Liver (tissue), 9 donors: ENCODE data around the gene CAPN2. TPM values are rescaled to one million over a fixed set of nuclear protein-coding genes. Genes with fewer than 3 reads are reported as not detected.

ENCODE experiments used
- DNase-seq: peaks from one replicate; pipeline ENCODE4 v3.0.0-alpha.2; 2017; ENCODE audit warnings: low spot score
- H3K27ac ChIP-seq, 2 donors: one replicate each; pipeline ENCODE4 v1.7.0; 2013; ENCODE audit warnings: inconsistent platforms in 2 of 2, low read length in 2 of 2, control low read depth in 1 of 2, low read depth in 1 of 2, mild to moderate bottlenecking in 1 of 2
- H3K27me3 ChIP-seq, 4 donors: one replicate each; pipeline versions ENCODE4 v1.6.1 to v1.7.0; 2013; ENCODE audit warnings: low read length in 3 of 4, inconsistent platforms in 1 of 4, mild to moderate bottlenecking in 1 of 4, moderate library complexity in 1 of 4; ENCODE audit not compliant: control insufficient read depth in 4 of 4, insufficient read depth in 4 of 4
- H3K36me3 ChIP-seq, 4 donors: one replicate each; pipeline versions ENCODE4 v1.6.1 to v1.7.0; 2013; ENCODE audit warnings: low read length in 3 of 4, mild to moderate bottlenecking in 3 of 4, low read depth in 1 of 4, moderate library complexity in 1 of 4; ENCODE audit not compliant: control insufficient read depth in 4 of 4, insufficient read depth in 3 of 4
- H3K4me1 ChIP-seq, 4 donors: one replicate each; pipeline versions ENCODE4 v1.6.1 to v1.7.0; 2013; ENCODE audit warnings: low read length in 3 of 4, mild to moderate bottlenecking in 3 of 4, moderate library complexity in 1 of 4; ENCODE audit not compliant: control insufficient read depth in 4 of 4, insufficient read depth in 4 of 4
- H3K4me3 ChIP-seq, 3 donors: one replicate each; pipeline versions ENCODE4 v1.6.1 to v1.7.0; 2013; ENCODE audit warnings: low read length in 3 of 3, control low read depth in 1 of 3, low read depth in 1 of 3, mild to moderate bottlenecking in 1 of 3
- H3K9ac ChIP-seq, 2 donors: one replicate each; pipeline ENCODE4 v1.7.0; 2013; ENCODE audit warnings: low read length in 2 of 2, mild to moderate bottlenecking in 2 of 2, moderate library complexity in 2 of 2, control low read depth in 1 of 2, low read depth in 1 of 2
- H3K9me3 ChIP-seq, 4 donors: one replicate each; pipeline versions ENCODE4 v1.6.1 to v1.7.0; 2013; ENCODE audit warnings: low read length in 3 of 4; ENCODE audit not compliant: control insufficient read depth in 4 of 4
- ATF3 ChIP-seq: IDR thresholded peaks from 2 replicates; pipeline ENCODE4 v1.6.1; 2016; ENCODE audit warnings: antibody characterized with exemption
- EGR1 ChIP-seq, 2 donors: IDR thresholded peaks; 2 replicates each; pipeline ENCODE4 v1.6.1; 2016 to 2018; ENCODE audit warnings: antibody characterized with exemption in 2 of 2, low read depth in 2 of 2
- FOXA1 ChIP-seq: IDR thresholded peaks from 2 replicates; pipeline ENCODE4 v1.6.1; 2016; ENCODE audit warnings: antibody characterized with exemption
- GABPA ChIP-seq, 2 donors: IDR thresholded peaks in 1 of 2; conservative IDR thresholded peaks in 1 of 2; 2 replicates each; pipeline ENCODE4 v1.6.1; 2016; ENCODE audit warnings: antibody characterized with exemption in 2 of 2, mild to moderate bottlenecking in 1 of 2, moderate library complexity in 1 of 2
- HNF4G ChIP-seq: IDR thresholded peaks from 2 replicates; pipeline ENCODE4 v1.6.1; 2016; ENCODE audit warnings: antibody characterized with exemption
- JUND ChIP-seq, 2 donors: IDR thresholded peaks; 2 replicates each; pipeline ENCODE4 v1.6.1; 2016; ENCODE audit warnings: antibody characterized with exemption in 2 of 2
- NR2F2 ChIP-seq: IDR thresholded peaks from 2 replicates; pipeline ENCODE4 v1.6.1; 2016; ENCODE audit warnings: antibody characterized with exemption
- RAD21 ChIP-seq, 2 donors: IDR thresholded peaks; 2 replicates each; pipeline ENCODE4 v1.6.1; 2016; ENCODE audit warnings: antibody characterized with exemption in 2 of 2, mild to moderate bottlenecking in 2 of 2
- RXRA ChIP-seq, 2 donors: IDR thresholded peaks; 2 replicates each; pipeline ENCODE4 v1.6.1; 2017 to 2018; ENCODE audit warnings: antibody characterized with exemption in 2 of 2, mild to moderate bottlenecking in 1 of 2
- SP1 ChIP-seq: IDR thresholded peaks from 2 replicates; pipeline ENCODE4 v1.6.1; 2018; ENCODE audit warnings: antibody characterized with exemption, mild to moderate bottlenecking
- TAF1 ChIP-seq: conservative IDR thresholded peaks from 2 replicates; pipeline ENCODE4 v1.6.1; 2016; ENCODE audit warnings: antibody characterized with exemption, mild to moderate bottlenecking
- YY1 ChIP-seq: IDR thresholded peaks from 2 replicates; pipeline ENCODE4 v1.6.1; 2016; ENCODE audit warnings: antibody characterized with exemption, mild to moderate bottlenecking
- WGBS: extraction: QIAGEN DNeasy Blood & Tissue Kit; methylation state at CpG from one replicate; pipeline ENCODE4 v1.1.7; 2013; 5-methylcytosine and 5-hydroxymethylcytosine counted together
- polyA plus RNA-seq, 2 donors: library from polyadenylated mRNA; stranded (reverse) in 1 of 2; unstranded in 1 of 2; fragments of 200-250 nt in 1 of 2; fragments of >200 nt in 1 of 2; fragmentation: Nextera tagmentation in 1 of 2; extraction: Ambion mirVana in 1 of 2; gene quantifications; one replicate each; pipeline versions ENCODE4 v1.2.1 to v1.2.3, GENCODE V29; 2013 to 2015
- total RNA-seq, 2 donors: library from RNA; depleted of rRNA; stranded (reverse); fragments of >200 nt; gene quantifications; one replicate each; pipeline ENCODE4 v1.2.3, GENCODE V29; 2014
- TF ChIP-seq, protein P1 (sequence below): IDR thresholded peaks from 2 replicates; pipeline ENCODE4 v1.6.1; 2016; ENCODE audit warnings: antibody characterized with exemption, mild to moderate bottlenecking
- TF ChIP-seq, protein P2 (sequence below): IDR thresholded peaks from 2 replicates; pipeline ENCODE4 v1.6.1; 2016; ENCODE audit warnings: antibody characterized with exemption
- TF ChIP-seq, protein P3 (sequence below): IDR thresholded peaks from 2 replicates; pipeline ENCODE4 v1.6.1; 2016; ENCODE audit warnings: antibody characterized with exemption
- donor health status: healthy.
- donor health status: healthy.
- donor health status: healthy.
- donor health status: healthy.
- donor health status: healthy.

Gene CAPN2
- total and polyA plus RNA-seq, 4 donors = 11.2 to 20.7 (median 15.5) TPM

DNA sequence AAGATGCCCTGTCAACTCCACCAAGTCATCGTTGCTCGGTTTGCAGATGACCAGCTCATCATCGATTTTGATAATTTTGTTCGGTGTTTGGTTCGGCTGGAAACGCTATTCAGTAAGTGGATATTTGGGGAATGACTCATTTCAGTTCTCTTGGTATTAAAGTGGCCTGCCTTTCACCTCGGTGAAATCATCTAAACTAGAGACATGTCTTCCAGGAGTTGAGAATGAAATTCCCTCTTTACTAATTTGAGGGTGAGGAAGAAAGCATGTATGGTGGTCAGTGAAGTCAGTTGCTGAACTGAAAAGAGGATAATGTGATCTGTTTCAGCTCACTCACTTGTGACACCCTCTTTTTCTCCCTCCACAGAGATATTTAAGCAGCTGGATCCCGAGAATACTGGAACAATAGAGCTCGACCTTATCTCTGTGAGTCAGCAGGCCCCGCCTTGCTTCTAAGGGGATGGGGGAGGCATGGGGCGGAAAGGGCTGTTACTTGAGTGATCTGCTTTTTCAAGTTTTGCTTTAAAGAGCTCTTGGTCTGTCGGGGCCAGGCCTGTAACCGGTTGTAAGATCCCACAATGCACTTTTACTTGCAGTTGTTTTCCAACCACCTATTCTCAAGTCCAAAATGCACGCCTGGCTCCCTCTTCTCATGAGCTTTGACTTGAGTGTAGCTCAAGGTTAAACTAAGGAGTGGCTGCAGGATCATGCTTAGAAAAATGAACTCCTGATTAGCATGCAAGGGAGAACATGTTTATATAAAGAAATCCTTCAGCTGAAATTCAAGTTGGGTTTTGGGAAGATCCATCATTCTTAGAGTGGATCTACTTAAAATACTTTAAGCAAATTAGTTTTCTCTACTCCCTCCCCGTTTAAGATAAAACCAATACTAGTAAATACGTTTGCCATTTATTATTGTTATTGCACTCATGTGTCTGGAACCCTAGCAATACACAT, 59.8 kb downstream of the CAPN2 start:
- Histone ChIP-seq H3K36me3 (peaks cover 3 to 33% (median 31%) of the 10 kb centered on the region in 4 donors), H3K9ac (no peak overlapping the region), H3K9me3 (no peaks in the 10 kb centered on the region), H3K27me3 (no peaks in the 10 kb centered on the region), H3K4me1 (no peaks in the 10 kb centered on the region), H3K27ac (no peak overlapping the region), H3K4me3 (no peak overlapping the region)
- TF ChIP-seq RXRA (IDR thresholded peaks at IDR 0.05) = no peak
- TF ChIP-seq JUND (IDR thresholded peaks at IDR 0.05) = peak in 1 of 2 donors; percentile 35
- TF ChIP-seq, protein P1, sequence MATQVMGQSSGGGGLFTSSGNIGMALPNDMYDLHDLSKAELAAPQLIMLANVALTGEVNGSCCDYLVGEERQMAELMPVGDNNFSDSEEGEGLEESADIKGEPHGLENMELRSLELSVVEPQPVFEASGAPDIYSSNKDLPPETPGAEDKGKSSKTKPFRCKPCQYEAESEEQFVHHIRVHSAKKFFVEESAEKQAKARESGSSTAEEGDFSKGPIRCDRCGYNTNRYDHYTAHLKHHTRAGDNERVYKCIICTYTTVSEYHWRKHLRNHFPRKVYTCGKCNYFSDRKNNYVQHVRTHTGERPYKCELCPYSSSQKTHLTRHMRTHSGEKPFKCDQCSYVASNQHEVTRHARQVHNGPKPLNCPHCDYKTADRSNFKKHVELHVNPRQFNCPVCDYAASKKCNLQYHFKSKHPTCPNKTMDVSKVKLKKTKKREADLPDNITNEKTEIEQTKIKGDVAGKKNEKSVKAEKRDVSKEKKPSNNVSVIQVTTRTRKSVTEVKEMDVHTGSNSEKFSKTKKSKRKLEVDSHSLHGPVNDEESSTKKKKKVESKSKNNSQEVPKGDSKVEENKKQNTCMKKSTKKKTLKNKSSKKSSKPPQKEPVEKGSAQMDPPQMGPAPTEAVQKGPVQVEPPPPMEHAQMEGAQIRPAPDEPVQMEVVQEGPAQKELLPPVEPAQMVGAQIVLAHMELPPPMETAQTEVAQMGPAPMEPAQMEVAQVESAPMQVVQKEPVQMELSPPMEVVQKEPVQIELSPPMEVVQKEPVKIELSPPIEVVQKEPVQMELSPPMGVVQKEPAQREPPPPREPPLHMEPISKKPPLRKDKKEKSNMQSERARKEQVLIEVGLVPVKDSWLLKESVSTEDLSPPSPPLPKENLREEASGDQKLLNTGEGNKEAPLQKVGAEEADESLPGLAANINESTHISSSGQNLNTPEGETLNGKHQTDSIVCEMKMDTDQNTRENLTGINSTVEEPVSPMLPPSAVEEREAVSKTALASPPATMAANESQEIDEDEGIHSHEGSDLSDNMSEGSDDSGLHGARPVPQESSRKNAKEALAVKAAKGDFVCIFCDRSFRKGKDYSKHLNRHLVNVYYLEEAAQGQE = no peak
- TF ChIP-seq SP1 = no peak
- no peak for TF ChIP-seq GABPA (IDR thresholded peaks at IDR 0.05 in 1 of 2, conservative IDR thresholded peaks at IDR 0.05 in 1 of 2)
- DNase-seq = no peak
- WGBS = 69% methylated on average over 16 of the region's 16 CpGs

DNA sequence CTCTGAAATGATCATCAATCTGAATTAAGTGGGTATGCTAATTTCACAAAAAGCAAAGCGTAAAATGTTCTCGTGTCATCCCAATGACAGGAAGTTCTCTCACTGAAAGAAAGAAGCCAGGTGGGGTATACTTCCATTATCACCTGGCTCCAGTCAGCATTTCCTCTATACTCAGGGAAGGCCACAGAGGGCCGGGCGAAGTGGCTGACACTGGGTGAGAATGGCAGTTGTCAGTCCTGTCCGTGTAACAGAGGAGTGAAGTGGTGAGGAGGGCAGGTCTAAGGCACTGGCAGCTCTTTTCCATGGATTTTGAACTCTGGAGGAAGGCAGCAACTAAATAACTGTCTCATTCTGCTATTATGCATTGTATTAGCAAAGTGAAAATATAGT, 60.4 kb downstream of the CAPN2 start:
- Histone ChIP-seq H3K27me3 (no peaks in the 10 kb centered on the region), H3K4me1 (no peaks in the 10 kb centered on the region), H3K27ac (no peak overlapping the region), H3K36me3 (peaks cover 3 to 37% (median 36%) of the 10 kb centered on the region in 4 donors), H3K9me3 (no peaks in the 10 kb centered on the region), H3K9ac (no peak overlapping the region), H3K4me3 (no peak overlapping the region)
- TF ChIP-seq FOXA1 = no peak
- TF ChIP-seq ATF3 = no peak
- TF ChIP-seq, protein P2, sequence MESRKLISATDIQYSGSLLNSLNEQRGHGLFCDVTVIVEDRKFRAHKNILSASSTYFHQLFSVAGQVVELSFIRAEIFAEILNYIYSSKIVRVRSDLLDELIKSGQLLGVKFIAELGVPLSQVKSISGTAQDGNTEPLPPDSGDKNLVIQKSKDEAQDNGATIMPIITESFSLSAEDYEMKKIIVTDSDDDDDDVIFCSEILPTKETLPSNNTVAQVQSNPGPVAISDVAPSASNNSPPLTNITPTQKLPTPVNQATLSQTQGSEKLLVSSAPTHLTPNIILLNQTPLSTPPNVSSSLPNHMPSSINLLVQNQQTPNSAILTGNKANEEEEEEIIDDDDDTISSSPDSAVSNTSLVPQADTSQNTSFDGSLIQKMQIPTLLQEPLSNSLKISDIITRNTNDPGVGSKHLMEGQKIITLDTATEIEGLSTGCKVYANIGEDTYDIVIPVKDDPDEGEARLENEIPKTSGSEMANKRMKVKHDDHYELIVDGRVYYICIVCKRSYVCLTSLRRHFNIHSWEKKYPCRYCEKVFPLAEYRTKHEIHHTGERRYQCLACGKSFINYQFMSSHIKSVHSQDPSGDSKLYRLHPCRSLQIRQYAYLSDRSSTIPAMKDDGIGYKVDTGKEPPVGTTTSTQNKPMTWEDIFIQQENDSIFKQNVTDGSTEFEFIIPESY = no peak
- TF ChIP-seq SP1 = no peak
- TF ChIP-seq HNF4G = no peak
- TF ChIP-seq TAF1 = no peak
- no peak for TF ChIP-seq GABPA (IDR thresholded peaks at IDR 0.05 in 1 of 2, conservative IDR thresholded peaks at IDR 0.05 in 1 of 2)
- no peak for TF ChIP-seq EGR1 (IDR thresholded peaks at IDR 0.05; ENCODE audit: low read depth in 2 of 2)
- TF ChIP-seq NR2F2 = no peak
- no peak for TF ChIP-seq RXRA (IDR thresholded peaks at IDR 0.05)
- TF ChIP-seq, protein P1 = no peak
- no peak for TF ChIP-seq YY1
- TF ChIP-seq, protein P3, sequence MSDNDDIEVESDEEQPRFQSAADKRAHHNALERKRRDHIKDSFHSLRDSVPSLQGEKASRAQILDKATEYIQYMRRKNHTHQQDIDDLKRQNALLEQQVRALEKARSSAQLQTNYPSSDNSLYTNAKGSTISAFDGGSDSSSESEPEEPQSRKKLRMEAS = no peak
- no peak for TF ChIP-seq RAD21 (IDR thresholded peaks at IDR 0.05)
- DNase-seq = no peak
- 94% methylated on average over 5 of the region's 5 CpGs for WGBS
